NCI-H748 treated with DMSO at 0.1 percent for 48 hours (cell line): ENCODE results near the gene NFKBIA.
A peak's percentile ranks its signal among the peaks of the same experiment; 100 is the strongest.
"Not testable (repeated sequence)": the region's sequence is repeated elsewhere in the genome, so short reads cannot be mapped to it uniquely, and the experiment has no call there.

ENCODE experiments used
- DNase-seq: peaks from one replicate; lab custom pipeline; 2025; lab: John Stamatoyannopoulos, UW

The NFKBIA gene

DNA sequence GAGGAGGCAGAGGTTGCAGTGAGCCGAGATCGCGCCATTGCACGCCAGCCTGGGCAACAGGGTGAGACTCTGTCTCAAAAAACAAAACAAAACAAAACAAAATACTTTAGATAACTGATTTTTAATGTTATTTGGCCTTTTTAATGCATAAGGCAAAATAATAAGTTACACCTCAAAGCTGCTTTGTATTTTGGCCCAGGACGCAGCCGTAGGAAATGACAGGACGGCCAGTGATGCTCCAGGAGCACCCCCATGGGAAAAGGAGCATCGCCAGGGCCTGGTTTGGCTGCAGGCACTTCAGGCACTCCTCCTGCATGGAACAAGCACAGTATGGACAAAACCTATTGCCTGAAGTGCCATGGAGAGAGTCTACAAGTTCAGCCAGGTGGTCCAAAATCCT is 3.5 kb upstream of the NFKBIA start:
- no peak for DNase-seq

DNA sequence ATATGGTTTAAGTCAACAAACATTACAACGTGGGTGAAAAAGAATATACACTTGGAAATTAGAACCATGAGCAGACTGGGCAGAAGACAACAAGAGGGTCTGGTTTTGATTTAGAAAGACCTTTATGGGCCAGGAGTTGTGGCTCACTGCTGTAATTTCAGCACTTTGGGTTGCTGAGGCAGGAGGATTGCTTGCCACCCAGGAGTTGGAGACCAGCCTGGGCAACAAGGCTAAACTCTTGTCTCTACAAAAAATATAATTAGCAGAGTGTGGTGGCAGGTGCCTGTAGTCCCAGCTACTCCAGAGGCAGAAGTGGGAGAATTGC is 2.7 kb upstream of the NFKBIA start:
- no peak for DNase-seq

DNA sequence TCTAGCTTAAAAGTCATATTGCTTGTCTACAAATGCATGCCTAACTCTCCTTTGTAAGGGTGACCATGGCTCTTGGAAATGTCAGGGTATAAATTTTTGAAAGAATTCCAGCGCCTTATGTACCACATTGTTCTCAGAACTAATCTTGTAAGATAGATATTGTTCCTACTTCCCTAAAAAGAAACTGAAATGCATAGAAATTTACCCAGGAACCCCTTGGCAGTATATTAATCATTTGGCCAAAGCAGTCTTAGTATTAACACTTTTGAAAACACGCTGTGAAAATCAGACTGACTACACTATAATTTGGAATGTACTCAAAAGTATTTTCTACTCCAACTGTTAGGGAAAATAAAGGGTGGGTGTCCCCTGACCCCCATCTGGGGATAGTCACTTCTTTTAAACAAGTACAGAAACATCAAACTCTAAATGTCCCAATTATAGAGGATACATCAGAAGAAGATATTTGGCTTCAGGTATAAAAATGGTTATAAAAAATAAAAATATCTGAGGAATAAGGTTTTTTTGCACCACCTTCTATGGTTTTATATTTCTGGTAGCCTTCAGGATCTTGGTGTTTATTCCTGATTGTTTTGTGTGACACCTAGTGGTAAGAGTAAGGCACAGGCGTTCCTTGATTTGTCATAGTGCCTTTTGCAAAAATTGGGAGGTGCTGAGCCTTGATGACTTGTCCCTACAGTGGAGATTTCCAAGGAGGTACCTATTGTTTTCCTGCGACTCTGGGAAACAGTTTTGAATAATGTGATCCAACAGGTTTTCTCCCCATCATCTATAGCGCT is 2.2 kb upstream of the NFKBIA start:
- DNase-seq = peak; percentile 75

DNA sequence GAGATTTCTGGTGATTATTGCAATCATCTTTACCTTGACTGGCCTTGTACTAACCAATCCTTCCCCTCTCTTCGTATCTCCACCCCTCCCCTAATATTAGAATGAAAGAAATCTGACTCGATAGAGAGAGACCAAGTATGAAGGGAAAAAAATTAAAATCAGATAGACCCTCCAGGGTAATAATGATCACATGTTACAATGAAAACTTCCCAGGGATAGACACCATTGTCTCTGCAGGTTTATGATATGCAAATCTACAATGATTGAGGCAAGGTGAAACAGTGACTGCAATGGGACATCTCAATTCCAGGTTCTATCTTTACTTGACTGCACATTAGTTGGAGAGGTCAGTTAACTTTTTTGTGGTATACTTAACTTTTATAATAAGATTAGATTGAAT is 1.5 kb upstream of the NFKBIA start:
- DNase-seq = no peak

DNA sequence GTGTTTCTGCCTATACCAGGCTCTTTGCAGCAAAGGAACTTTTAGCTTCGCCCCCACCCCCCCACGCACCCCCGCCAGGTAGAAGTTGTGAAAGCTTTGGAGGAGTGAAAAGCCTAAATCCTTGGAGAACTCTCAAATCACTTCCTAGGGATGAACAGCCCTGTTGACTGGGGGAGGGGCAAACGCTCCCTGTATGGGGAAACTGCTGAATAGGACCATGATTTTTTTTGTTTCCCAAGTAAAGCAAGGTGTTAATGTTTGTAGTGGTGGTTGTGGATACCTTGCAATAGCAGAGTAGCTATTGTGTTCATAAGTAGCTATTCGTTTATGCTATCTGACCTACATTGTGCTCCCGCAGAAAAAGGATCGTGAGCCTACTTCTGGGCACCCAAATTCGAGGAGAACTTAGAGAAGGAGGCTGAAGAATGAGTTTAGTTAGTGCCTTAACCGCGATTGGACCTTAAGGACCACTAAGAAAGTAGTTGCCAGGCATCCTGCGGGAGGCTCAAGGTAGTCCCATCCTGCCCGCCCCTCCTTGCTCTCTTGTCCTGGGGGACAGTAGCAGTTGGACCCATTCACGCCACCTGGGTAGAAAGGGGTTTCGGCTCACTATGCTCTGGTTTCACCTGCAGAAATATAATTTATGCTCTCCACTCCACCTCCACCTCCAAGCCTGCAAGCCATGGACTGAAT is 901 bp upstream of the NFKBIA start:
- no peak for DNase-seq

DNA sequence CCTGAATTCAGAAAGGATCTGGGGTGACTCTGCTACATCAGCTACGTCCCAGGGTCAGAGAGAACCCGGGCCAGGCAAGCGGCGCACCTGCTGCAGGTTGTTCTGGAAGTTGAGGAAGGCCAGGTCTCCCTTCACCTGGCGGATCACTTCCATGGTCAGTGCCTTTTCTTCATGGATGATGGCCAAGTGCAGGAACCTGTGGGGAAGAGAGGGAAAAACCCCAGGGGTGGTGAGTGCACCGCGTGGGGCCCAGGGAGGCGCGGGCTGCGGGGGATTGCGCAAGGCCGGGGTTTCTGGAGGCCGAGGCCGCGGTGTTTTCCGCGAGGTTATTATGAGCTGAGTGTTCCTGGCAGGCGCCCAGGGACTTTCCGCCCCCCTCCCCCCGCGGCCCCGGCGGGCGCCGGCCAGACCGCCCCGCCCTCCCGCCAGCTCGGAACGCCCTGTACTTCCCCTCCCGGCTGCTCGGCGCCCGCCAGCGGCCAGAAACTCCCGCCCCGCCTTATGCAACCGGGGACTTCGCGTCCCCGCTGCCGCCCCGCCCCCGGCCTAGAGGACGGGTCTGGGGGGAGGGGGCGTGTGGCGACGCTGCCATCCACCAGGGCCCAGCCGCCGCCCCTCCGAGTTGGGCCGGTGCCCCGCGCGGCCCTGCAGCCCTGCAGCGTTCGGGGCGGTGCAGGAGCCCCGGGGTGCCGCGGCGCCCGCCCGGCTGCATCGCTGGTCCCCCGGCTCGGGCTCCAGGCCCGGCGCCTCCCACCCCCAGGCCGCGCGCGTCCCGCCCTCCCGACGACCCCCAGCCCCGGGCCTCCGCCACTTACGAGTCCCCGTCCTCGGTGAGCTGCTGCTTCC is 723 bp downstream of the NFKBIA start:
- DNase-seq = peak; percentile 92

DNA sequence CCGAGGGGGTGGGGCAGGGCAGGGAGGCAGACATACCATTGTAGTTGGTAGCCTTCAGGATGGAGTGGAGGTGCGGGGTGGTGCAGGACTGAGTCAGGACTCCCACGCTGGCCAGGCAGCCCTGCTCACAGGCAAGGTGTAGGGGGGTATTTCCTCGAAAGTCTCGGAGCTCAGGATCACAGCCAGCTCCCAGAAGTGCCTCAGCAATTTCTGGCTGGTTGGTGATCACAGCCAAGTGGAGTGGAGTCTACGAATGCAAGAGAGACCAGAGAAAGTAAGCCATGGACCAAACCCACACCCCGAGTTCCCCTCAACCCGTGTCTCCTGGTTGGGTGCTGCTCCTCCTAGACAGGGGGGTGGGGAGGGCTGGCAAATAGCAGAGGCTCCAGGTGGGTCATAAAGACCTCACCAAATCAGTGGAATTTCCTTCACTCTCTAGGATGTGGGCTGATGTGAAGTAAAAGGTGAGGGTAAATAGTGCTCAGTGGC is 1.4 kb downstream of the NFKBIA start:
- no peak for DNase-seq

DNA sequence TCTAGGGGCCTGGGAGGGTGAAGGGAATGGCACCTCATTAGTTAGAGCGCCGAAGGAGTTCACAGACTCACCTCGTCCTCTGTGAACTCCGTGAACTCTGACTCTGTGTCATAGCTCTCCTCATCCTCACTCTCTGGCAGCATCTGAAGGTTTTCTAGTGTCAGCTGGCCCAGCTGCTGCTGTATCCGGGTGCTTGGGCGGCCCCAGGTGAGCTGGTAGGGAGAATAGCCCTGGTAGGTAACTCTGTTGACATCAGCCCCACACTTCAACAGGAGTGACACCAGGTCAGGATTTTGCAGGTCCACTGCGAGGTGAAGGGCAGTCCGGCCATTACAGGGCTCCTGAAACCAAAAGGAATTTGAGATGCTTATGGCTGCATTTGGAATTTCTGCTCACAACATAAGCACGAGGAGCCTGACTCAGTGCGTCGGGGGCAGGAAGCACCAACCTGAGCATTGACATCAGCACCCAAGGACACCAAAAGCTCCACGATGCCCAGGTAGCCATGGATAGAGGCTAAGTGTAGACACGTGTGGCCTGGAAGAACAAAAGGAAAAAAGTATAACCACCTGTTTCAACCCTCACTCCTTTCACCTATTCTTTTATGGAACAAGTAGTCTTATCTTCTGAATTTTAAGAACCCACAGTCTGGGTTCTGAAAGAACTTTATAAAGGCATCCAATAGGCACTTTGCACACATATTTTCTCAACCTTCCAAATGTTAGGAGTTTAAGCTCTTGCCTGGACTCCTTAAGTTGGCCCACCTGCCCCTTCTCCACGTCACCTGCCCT is 2.0 kb downstream of the NFKBIA start:
- no peak for DNase-seq

DNA sequence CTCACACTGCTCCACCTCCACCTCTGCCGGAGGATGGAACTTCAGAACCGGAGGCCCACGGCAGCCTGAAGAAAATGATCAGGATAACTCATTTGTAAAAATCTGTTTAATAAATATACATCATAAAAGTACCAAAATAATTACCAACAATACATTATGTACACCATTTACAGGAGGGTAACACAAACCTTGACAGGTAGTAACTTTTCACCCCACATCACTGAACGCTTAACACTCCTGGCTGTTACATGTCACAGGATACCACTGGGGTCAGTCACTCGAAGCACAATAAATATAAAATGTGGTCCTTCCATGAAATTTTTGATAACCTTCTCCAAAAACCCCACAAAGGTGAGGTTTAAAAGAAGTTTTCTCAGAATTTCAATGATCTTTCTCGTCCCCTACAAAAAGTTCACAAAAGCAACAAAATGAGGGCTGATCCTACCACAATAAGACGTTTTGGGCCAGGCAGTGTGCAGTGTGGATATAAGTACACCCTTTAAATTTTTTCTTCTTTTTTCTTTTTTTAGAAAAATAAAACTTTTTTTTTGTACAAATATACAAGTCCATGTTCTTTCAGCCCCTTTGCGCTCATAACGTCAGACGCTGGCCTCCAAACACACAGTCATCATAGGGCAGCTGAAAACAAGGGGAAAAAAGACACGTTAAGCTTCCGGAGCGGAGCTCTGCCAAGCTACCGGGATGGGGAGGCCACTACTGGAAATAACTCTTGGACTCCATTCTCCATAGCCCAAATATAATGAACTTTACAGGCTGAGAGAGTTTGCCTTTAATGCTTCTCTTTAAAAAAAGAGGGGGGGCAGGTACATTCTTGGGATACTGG is 2.9 kb downstream of the NFKBIA start:
- DNase-seq = no peak

DNA sequence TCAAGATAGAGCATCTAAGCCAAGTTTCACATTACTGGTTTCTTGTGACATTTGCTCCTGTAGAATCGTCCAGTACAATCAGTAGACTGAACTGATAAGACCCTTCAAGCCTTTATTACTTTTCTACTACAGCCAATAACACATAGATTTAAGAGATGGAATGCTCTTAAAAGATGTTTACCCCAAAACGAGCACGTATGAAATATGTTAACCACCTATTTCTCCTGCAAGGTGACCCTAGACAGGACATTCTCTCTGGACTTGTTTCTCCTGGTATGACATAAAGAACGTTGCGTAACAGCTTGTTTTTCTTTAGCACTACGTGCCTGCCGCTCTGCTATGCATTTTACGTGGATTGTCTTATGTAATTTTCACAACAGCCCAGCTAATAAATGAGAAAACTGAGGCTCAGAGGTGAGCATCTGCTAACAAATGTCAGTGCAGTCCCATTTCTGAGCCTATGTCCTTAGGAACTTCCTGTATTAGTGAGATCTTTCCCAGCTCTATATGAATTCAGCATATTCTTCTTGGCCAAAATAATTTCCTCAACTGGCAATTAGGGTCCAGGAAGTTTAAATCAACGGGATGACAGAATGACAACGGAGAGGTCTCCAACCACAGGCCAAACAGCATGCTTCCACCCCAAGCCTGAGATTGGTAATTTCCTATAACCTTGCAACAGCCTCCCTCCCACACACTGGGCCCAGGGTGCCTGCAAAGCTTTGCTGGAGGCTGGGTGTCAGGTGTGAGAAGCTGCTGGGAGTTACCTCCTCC is 3.7 kb downstream of the NFKBIA start:
- DNase-seq = no peak

DNA sequence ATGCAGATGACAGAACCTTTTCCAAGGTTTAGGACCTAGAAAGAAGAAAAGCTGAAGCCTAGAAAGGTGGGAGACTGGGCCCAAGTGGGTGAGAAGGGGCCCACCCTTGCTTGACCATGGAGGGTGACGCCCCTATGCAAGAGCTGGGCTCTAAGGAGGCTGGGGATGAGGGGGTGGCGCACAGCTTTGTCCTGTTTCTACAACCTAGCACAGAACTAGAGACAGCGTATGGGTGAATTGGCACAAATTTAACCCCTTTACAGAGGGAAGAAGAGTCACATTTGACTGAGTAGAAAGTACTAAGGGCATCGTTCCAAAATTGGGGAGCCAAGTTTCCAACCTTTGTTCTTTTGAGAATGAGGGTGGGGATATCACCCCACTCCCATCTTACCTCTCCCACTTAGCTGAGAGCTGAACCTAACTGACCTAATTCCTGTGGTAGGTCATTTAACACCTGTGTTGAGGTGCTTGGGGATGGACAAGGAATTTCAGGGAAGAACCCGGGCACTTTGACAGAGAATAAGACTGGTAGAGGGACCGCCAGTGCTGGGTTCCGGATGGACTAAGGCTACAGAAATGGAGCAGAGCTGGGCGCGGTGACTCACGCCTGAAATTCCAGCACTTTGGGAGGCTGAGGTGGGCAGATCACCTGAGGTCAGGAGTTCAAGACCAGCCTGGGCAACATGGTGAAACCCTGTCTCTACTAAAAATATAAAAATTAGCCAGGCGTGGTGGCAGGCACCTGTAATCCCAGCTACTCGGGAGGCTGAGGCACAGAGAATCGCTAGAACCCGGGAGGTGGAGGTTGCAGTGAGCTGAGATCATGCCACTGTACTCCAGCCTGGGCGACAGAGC is 5.2 kb downstream of the NFKBIA start:
- DNase-seq = no peak

DNA sequence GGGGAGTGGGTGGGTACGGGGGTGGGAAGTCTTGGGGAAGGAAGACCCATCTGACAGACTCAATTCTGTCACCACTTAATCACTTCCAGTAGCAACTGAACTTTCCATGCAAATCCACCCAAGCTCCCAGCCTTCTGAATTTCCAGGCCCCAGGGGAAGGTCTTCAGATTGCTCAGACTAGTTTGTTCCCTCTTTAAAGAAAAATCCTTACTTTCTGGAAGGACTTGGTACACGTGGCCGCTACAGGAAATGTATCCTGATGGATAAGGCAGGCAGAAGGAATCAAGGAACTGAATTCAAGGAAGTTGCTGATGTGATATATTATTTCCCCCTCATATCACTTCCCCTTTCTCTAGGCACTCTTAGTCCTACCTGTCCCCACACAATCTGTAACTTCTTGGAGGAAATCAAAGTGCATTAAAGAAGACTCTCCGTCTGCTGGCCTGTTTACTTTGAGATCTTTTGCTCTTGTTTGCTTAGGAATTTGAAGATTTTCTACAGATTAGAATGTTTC is 6.4 kb downstream of the NFKBIA start:
- no peak for DNase-seq

DNA sequence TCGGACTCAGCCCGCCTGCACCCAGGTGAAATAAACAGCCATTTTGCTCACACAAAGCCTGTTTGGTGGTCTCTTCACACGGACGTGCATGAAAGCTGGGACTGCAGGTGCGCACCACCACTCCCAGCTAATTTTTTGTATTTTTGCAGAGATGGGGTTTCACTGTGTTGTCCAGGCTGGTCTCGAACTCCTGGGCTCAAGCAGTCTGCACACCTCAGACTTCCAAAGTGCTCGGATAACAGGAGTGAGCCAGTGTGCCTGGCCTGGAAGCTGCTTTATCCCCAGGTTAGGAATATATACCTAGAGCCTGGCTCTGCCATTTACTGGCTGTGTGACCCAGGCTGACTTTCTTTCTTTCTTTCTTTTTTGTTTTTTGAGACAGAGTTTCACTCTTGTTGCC is 7.9 kb downstream of the NFKBIA start:
- not testable (repeated sequence) for DNase-seq

DNA sequence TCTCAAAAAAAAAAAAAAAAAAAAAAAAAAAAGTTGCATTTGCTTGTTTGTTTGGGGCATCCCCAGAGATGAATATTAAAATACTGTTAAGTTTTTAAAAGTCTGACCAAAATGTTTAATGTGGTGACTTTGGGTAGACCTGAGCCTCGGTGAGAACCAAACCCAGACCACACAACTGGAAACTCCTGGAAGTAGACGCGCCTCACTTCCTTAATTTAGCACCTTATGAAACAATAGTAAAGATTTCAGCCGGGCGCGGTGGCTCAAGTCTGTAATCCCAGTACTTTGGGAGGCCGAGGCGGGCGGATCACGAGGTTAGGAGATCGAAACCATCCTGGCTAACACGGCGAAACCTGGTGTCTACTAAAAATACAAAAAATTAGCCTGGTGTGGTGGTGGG is 9.3 kb downstream of the NFKBIA start:
- DNase-seq = no peak

DNA sequence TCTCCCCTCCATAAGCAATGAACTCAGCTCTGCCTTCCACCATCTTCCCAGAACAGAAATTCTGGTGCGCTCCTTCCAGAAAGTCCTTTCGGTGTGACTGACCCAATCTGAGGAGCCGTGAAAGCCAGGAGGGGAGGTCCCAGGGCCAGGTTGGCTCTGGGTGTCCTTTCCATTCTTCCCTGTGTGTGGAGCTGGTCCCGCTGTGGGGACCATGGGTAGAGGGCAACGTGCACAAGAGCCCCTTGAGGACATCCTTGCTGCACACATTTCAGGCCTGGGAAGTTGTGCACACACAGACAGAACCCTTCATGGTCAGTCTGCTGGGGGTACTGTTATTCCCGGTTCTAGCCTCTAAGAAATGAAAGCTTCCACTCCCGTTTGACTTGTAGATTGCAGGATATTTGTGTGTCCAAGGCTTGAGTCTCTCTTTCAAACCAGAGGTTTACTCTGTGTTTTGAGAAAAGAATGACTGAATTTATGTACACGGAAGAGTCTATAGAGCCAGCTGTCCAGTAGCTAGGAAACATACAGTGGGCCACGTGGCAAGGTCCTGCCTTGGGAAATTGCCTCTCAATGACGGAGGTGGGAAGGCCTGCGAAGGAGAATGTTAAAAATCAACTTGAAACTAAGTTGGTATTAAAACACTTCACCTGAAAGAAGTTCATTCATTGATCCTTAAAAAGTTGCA is 10.1 kb downstream of the NFKBIA start:
- DNase-seq = no peak

DNA sequence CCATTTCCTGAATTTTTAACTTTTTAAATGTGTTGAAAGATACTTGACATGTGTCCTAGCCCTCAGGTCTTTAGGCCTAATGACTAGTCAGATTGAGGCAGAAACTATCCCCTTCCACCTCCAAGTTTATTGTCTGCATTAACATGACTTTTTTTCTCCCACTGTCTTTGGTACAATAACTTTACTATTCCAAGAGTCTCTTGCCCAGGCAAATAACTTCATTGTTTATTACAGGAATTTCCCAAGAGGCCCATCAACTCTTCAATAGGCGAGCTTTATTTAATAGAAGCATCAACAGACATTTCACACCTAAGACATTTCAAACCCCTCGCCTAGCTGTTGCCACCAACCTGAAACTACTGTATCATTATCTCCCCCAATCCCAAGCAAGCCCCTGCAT is 10.7 kb downstream of the NFKBIA start:
- DNase-seq = no peak

DNA sequence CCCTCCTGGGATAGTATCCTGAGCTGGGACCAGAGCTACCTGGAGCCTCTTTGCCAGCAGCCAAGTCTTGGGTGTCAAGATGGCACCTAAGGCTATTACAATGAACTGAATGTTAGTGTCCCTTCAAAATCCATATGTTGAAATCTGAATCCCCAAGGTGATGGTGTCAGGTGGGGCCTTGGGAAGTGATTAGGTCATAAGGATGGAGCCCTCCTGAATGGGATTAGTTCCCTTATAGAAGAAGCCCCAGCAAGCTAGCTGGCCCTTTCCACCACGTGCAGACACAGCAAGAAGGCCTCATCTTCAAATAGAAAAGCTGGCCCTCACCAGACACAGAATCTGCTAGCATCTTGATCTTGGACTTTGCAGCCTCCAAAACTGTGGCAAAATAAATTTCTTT is 12.4 kb downstream of the NFKBIA start:
- no peak for DNase-seq

DNA sequence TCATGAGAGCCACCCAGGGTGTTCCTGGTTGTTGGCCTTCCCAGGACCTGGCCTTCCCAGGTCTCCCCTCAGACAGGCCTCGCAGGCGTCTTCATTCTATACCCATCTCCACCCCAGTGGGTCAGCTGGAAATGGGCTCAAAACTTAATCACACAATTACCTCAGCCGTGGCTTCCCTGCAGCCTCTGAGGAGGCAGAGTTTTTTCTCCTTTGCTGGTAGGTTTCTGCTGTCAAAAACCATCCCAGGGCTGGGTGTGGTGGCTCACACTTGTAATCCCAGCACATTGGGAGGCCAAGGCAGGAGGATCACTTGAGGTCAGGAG is 13.2 kb downstream of the NFKBIA start:
- DNase-seq = no peak
